ENCODE measurements around the gene ROBO1. TPM values are rescaled to one million over a fixed set of nuclear protein-coding genes. Genes with fewer than 3 reads are reported as not detected.

ROBO1 gene
- total RNA-seq, 1 donor from 2014 or later, result 78.0 TPM

DNA sequence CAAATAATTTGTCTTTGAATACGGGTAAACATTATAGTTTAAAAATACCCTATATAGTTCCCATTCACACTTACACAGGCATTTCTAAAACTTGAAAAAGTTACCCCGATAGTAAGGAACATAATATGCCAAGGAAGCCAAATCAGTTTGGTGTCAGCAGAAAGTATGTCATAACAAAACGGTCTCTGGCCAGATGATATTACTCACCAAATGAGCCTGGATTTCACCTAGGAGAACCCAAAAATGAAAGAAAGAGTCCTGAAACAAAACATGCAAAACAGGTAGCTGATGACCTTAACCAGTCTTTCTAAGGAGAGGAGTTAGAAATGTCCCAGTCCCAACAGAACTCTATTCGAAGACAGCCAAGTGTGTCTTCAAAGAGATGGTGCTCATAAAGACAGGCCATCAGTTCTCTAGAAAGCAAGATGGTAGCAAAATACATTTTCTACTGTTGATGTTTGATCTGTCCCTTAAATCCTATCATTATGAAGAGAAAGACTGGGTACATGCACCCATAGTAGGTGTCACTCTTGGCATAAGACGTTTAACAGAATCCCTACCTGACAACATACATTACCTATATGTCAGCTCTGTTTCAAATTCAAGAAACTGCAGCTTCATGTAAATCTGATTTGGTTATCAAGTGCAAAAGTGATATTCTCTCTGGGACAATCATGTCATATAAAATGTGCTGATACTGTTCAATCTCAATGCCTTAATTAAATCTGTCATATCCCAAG is 942.5 kb downstream of the ROBO1 start:
- Mint-ChIP-seq H3K36me3 (ENCODE audit: insufficient read depth) (peaks cover 3% of the 10 kb centered on the region), H3K4me3 (ENCODE audit: low read depth) (no peak overlapping the region), H3K27me3 (no peaks in the 10 kb centered on the region), H3K27ac (no peak overlapping the region), H3K4me1 (ENCODE audit: low read depth) (peaks cover 22% of the 10 kb centered on the region), H3K9me3 (ENCODE audit: low read depth) (peaks cover 5% of the 10 kb centered on the region)
- DNase-seq (ENCODE audit: low spot score, unreplicated experiment), result no peak
- TF ChIP-seq, protein P1, sequence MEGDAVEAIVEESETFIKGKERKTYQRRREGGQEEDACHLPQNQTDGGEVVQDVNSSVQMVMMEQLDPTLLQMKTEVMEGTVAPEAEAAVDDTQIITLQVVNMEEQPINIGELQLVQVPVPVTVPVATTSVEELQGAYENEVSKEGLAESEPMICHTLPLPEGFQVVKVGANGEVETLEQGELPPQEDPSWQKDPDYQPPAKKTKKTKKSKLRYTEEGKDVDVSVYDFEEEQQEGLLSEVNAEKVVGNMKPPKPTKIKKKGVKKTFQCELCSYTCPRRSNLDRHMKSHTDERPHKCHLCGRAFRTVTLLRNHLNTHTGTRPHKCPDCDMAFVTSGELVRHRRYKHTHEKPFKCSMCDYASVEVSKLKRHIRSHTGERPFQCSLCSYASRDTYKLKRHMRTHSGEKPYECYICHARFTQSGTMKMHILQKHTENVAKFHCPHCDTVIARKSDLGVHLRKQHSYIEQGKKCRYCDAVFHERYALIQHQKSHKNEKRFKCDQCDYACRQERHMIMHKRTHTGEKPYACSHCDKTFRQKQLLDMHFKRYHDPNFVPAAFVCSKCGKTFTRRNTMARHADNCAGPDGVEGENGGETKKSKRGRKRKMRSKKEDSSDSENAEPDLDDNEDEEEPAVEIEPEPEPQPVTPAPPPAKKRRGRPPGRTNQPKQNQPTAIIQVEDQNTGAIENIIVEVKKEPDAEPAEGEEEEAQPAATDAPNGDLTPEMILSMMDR (IDR thresholded peaks at IDR 0.05; ENCODE audit: unreplicated experiment), result no peak

DNA sequence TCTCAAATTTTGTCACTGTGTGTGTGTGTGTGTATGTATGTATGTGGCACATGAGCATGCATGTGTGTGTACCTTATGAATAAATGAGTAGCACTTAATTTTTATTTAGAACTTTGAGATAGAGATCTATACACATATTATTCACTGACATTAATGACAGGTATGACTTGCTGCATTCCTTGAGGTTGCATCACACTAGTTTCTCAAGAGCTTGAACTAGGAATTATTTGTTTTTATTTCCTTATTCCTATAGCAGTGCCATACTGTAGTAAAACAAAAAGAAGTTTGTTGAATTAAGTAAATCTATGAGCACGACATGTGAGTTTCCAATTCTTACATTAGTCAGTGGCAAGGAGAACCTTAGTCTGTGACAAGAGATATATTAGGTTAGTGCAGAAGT is 943.9 kb downstream of the ROBO1 start:
- DNase-seq (ENCODE audit: low spot score, unreplicated experiment), result no peak
- Mint-ChIP-seq H3K4me3 (ENCODE audit: low read depth) (no peak overlapping the region), H3K36me3 (ENCODE audit: insufficient read depth) (peaks cover 9% of the 10 kb centered on the region), H3K27me3 (no peaks in the 10 kb centered on the region), H3K27ac (no peak overlapping the region), H3K4me1 (ENCODE audit: low read depth) (peaks cover 22% of the 10 kb centered on the region), H3K9me3 (ENCODE audit: low read depth) (peaks cover 8% of the 10 kb centered on the region)
- TF ChIP-seq, protein P1 (IDR thresholded peaks at IDR 0.05; ENCODE audit: unreplicated experiment), result no peak

DNA sequence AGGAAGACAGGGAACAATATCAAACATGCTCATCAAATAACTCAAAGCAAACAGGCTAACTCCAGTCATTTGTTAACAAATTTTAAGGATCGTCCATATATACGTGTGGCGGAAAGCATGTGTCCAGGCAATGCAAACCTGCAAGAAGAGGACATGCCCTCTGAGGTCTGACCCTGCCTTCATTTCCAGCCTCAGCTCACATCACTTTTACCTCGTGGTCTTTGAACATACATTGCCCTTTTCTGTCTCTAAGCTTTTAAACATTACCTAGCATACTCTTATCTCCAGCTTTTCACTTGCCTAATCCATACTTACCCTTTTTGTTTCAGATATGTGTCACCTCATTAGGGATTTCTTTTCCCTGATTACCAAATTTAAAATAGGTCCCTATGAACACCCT is 944.4 kb downstream of the ROBO1 start:
- Mint-ChIP-seq H3K9me3 (ENCODE audit: low read depth) (peaks cover 9% of the 10 kb centered on the region), H3K27me3 (no peaks in the 10 kb centered on the region), H3K27ac (peak overlapping the region; percentile 4), H3K4me1 (ENCODE audit: low read depth) (peaks cover 22% of the 10 kb centered on the region), H3K36me3 (ENCODE audit: insufficient read depth) (peaks cover 12% of the 10 kb centered on the region), H3K4me3 (ENCODE audit: low read depth) (no peak overlapping the region)
- TF ChIP-seq, protein P1 (IDR thresholded peaks at IDR 0.05; ENCODE audit: unreplicated experiment), result no peak
- DNase-seq (ENCODE audit: low spot score, unreplicated experiment), result no peak

DNA sequence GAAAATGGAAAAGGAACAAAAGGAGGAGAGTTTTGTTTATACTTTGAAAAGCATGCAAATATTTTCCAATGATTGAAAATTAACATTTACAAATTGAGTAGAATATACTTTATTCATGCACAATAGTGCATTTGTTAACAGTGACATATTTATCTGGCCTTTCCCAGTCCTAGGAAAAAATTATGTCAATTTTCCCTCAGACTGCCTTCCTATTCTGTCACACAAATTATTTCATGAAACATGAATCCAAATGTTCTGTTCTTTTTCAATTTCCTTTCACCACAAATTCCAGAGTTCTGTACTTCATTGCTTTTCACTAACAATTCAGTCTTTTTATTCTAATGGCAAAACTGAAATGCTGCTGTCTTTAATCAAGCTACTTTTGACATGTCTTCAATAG is 945.1 kb downstream of the ROBO1 start:
- TF ChIP-seq, protein P1 (IDR thresholded peaks at IDR 0.05; ENCODE audit: unreplicated experiment), result no peak
- Mint-ChIP-seq H3K4me3 (ENCODE audit: low read depth) (no peak overlapping the region), H3K4me1 (ENCODE audit: low read depth) (peaks cover 22% of the 10 kb centered on the region), H3K27me3 (no peaks in the 10 kb centered on the region), H3K9me3 (ENCODE audit: low read depth) (peaks cover 9% of the 10 kb centered on the region), H3K36me3 (ENCODE audit: insufficient read depth) (peaks cover 12% of the 10 kb centered on the region), H3K27ac (no peak overlapping the region)
- no peak for DNase-seq (ENCODE audit: low spot score, unreplicated experiment)

DNA sequence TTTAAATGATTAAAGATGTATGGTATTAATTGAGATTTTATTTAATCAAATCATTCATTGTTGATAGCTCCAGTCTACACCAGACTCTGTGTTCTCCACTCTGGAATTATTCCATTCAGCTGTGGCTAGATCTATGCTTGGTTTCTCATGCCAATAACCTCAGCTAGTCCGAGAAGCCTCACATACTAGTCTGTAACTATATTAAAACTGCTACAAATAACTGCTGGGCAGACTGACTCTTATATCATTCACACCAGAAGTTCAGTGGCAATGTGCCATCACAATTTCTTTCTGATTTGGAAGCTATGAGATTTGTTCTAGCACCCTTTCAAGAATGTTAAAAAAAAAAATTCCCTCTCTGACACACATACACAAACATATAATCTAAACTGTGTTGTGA is 947.3 kb downstream of the ROBO1 start:
- Mint-ChIP-seq H3K27ac (no peak overlapping the region), H3K4me1 (ENCODE audit: low read depth) (peaks cover 24% of the 10 kb centered on the region), H3K9me3 (ENCODE audit: low read depth) (peaks cover 7% of the 10 kb centered on the region), H3K36me3 (ENCODE audit: insufficient read depth) (peaks cover 8% of the 10 kb centered on the region), H3K4me3 (ENCODE audit: low read depth) (no peak overlapping the region), H3K27me3 (no peaks in the 10 kb centered on the region)
- TF ChIP-seq, protein P1 (IDR thresholded peaks at IDR 0.05; ENCODE audit: unreplicated experiment), result no peak
- DNase-seq (ENCODE audit: low spot score, unreplicated experiment), result no peak
